ENCODE measurements around the gene TAS2R13.

TAS2R13 gene, protein sequence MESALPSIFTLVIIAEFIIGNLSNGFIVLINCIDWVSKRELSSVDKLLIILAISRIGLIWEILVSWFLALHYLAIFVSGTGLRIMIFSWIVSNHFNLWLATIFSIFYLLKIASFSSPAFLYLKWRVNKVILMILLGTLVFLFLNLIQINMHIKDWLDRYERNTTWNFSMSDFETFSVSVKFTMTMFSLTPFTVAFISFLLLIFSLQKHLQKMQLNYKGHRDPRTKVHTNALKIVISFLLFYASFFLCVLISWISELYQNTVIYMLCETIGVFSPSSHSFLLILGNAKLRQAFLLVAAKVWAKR

GRCh38 chr12:10909462-10909861, at the start of gene TAS2R13:
TSS of gene TAS2R13 (minus strand) at chr12:10909562. CDS start at chr12:10909298, 264 bp downstream.
- no peak for DNase-seq

DNA sequence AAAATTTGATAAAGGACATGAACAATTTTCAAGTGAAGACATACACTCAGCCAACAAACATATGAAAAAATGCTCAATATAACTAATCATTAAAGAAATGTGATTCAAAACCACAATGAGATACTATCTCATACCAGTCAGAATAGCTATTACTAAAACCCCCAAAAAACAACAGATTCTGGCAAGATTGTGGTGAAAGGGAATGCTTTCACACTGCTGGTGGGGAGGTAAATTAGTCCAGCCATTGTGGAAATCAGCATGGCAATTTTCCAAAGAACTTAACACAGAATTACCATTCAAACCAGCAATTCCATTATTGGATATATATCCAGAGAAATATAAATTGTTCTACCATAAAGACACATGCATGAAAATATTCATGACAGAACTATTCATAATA, 48.4 kb upstream of the TAS2R13 start:
- DNase-seq: no peak

DNA sequence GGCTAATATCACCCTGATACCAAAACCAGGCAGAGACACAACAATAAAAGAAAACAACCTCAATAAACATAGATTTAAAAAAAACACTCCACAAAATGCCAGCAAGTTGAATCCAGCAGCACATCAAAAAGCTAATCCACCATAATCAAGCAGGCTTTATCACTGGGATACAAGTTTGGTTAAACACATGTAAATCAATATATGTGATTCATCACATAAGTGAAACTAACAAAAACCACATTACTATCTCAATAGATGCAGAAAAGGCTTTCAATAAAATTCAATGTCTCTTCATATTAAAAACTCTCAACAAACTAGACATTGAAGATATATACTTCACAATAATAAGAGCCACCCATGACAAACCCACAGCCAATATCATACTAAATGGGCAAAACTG, 46.7 kb upstream of the TAS2R13 start:
- DNase-seq: no peak

DNA sequence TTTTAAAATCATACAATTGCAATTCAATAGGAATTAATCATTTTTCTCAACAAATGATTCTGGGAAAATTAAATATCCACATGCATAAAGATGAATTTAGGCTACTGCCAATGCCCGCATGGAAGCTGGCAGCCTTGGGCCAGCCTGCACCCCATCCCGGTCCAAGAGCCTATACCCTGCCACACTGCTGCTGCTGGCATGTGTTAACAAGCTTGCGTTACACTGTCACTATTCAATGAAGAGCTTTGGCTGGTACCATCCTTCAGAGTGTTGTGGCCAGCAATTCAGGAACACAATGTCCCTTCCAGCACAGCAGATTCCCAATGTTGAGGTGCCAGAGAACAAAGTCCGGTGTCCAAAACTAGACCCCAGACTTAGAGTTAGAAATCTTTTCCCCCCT, 43.3 kb upstream of the TAS2R13 start:
- no peak for DNase-seq

DNA sequence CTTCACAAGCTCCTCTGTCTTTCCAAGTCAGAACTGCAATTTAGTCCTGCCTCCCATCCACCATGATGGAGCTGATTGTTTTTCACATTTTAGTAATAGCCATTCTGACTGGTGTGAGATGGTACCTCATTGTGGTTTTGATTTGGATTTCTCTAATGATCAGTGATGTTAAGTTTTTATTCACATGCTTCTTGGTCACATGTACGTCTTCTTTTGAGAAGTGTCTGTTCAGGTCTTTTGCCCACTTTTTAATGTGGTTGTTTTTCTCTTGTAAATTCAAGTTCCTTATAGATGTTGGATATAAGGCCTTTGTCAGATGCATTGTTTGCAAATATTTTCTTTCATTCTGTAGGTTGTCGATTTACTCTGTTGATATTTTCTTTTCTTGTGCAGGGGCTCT, 33.8 kb upstream of the TAS2R13 start:
- DNase-seq: no peak

DNA sequence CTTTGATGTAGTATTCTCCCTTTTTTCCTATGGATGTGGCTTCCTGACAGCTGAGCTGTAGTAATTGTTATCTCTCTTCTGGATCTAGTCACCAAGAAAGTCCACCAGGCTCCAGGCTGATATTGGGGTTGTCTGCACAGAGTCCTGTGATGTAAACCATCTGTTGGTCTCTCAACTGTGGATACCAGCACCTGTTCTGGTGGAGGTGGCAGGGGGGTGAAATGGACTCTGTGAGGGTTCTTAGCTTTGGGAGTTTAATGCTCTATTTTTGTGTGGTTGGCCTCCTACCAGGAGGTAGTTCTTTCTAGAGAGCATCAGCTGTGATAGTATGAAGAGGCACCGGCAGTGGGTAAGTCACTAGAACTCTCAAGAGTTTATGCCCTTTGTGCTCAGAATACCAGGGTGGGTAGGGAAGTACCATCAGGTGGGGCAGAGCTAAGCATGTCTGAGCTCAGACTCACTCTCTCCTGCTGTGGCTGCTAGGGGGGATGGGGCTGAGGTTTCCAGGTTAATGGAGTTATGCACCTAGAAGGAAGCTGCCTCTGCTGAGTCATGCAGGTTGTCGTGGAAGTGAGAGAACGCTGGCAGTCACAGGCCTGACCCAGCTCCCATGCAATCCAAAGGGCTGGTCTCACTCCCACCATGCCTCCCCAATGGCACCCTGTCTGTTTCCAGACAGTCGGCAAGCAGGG, 32.7 kb upstream of the TAS2R13 start:
- DNase-seq: no peak

DNA sequence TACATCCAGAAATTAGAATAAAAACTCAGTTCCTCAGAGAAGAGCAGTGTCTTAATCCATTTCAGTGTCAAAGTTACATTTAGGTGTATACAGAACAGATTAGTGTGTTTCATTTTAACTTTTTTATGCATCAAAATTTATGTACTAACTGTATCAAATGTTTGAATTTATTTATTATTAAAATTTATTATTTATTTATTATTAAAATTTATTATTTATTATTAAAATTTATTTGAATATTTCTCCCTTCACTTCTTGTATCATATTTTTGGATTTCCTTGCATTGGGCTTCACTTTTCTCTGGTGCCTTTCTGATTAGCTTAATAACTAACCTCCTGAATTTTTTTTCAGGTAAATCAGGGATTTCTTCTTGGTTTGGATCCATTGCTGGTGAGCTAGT, 32.0 kb upstream of the TAS2R13 start:
- DNase-seq: no peak

- DNase-seq: no peak
These were observed 31.0 kb upstream of the TAS2R13 start for GRCh38 chr12:10940389-10940788.

DNA sequence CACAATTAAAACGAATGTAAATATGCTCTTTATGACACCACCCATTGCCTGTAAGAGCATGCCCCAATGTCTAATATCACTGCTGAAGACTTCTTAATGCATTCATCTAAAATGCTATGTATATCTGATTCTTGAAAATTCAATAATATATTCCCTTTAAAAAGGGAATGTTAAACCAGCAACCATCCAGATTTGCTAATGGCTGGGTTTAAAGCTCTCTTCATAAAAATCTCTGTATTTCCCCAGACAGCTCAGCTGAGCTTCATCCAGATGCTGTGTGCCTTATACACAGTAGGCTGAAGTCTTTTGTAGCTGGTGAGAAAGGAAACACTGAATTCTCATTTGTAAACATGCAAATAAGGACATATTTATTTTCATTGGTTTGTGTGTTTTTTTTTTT, 29.8 kb upstream of the TAS2R13 start, which contains the start of gene TAS2R14:
Gene TAS2R14, minus strand, starts transcription at position 101 of the 400 bp plus-strand sequence. Its CDS starts 56 bp downstream, at position 45.
- DNase-seq: no peak

- DNase-seq: no peak
These were observed 27.1 kb upstream of the TAS2R13 start for GRCh38 chr12:10936506-10936905.

DNA sequence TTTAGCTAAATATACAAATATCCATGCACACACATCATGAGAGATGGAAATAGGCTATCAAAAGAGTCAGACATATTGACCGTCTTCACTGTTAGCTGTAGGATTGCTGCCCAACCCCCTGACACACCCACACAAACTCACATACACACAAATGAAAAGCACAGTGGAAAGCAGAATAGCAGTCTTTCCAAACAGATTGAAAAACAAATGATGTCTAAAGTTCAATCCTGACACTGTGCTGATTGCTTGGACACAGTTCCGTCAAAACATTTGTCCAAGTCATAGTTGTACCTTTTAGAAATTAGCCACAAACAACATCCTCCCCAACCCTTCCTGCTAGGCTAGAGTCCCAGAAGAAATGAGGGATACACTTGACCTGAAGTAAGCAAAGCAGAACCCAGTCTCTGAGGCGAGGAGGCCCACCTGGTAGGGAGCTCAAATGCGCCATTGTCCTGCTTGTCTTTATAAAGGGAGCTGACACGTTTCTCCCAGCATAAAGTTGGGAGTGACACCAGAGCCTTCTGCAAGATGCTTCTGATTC, 19.5 kb upstream of the TAS2R13 start, which contains the start of gene PRH2:
Gene PRH2, plus strand, starts transcription at position 491 of the 541 bp plus-strand sequence. Its CDS starts 38 bp downstream, at position 529.
- no peak for DNase-seq

GRCh38 chr12:10926269-10926668, 16.9 kb upstream of the TAS2R13 start:
- no peak for DNase-seq

DNA sequence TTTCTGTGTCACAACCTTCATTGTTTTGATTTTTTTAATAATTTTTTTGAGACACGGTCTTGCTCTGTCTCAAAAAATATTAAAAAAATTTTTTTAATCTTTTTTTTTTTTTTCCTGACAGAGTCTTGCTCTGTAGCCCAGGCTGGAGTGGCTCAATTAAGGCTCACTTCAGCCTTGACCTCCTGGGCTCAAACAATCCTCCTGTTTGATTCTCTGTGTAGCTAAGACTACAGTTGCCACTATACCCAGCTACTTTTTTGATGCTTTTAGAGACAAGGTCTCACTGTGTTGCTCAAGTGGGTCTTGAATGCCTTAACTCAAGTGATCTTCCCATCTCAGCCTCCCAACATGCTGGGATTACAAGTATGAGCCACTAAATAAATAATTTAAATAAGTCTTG, 10.4 kb upstream of the TAS2R13 start:
- DNase-seq: no peak

GRCh38 chr12:10910380-10910779, 1.0 kb upstream of the TAS2R13 start:
- DNase-seq: no peak

DNA sequence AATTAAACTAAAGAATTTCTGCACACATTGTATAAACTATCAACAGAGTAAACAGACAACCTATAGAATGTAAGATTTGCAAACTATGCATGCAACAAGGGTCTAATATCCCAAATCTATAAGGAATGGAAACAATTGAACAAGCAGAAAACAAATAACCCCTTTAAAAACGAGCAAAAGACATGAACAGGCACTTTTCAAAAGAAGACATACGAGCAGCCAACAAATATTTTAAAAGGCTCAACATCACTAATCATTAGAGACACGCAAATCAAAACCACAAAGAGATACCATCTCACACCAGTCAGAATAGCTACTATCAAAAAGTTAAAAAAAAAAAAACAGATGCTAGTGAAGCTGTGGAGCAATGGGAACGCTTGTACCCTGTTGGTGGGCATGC, 4.7 kb downstream of the TAS2R13 start:
- DNase-seq: no peak

GRCh38 chr12:10901427-10901826, 7.9 kb downstream of the TAS2R13 start:
- no peak for DNase-seq

GRCh38 chr12:10900972-10901371, 8.4 kb downstream of the TAS2R13 start:
- DNase-seq: no peak

GRCh38 chr12:10900530-10900929, 8.8 kb downstream of the TAS2R13 start:
- DNase-seq: no peak

DNA sequence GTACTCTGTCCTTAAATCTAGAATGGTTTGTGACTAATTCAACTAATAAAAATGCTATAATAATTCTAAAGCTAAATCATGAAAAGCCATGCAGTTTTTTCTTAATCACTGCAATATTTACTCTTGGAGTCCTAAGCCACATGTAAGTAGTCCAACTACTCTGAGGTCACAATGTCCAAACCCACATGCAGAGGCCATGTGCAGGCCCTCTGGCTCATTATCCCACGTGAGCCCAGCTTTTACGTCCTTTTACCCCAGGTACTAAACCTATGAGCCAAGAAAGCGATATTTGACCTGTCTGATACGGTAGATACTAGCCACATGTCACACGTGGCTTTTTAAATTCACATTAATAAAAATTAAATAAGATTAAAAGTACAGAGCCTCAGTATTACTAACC, 12.5 kb downstream of the TAS2R13 start:
- DNase-seq: no peak

DNA sequence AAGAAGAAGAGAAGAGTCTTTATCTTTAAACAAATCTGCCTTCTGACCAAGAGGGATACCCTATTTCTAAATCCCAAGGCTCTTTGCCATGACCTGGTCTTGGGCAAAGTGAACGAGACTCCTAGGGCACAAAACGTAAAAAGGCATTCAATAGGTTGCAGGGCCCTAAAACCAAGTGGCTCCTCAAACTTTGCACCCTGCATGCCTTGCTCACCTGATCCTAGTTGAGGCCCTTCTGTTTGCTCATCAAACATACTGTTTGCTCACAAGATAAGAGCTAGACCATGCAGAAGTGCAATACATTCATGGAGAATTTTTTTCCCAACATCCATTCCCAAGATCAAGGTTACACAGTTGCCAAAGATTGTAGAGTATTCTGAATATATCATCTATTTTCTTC, 17.4 kb downstream of the TAS2R13 start:
- DNase-seq: no peak

DNA sequence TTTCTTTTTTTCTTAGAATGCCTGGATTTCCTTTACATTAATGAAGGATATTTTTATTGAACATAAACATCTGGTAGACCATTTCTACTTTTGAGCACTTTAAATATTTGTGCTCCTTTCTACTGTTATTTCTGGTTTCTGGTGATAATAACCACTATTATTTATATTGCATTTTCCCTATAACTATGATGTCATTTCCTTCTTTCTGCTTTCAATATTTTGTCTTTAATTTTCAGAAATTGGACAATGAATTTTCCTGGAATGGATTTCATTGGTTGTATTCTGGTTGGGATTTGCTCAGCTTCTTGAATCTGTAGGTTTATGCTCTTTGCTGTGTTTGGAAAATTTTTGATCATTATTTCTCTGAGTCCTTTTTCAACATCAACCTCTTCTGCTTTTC, 20.1 kb downstream of the TAS2R13 start:
- no peak for DNase-seq

- no peak for DNase-seq
These were observed 25.2 kb downstream of the TAS2R13 start, which contains the start of gene PRH1 for GRCh38 chr12:10884086-10884725. TSS of gene PRH1 (minus strand) at chr12:10884255. CDS start at chr12:10884217, 38 bp downstream.

- DNase-seq: no peak
These were observed 36.0 kb downstream of the TAS2R13 start for GRCh38 chr12:10873378-10873777.

- no peak for DNase-seq
These were observed 42.0 kb downstream of the TAS2R13 start for GRCh38 chr12:10867381-10867780.

Measured in CD4-positive, alpha-beta T cell treated with Interleukin-10 for 1 hour (primary cell).